Trophoblast cell (in vitro differentiated cells and primary cell): ENCODE measurements around the gene PDCD2L.
"Not testable (repeated sequence)": the region's sequence is repeated elsewhere in the genome, so short reads cannot be mapped to it uniquely, and the experiment has no call there.

Source experiments
- DNase-seq, 2 donors: peaks; one replicate each; pipeline ENCODE4 v3.0.0-alpha.2; 2016
- H2AFZ ChIP-seq: 2 replicates; pipeline ENCODE4 v1.6.1; 2013; ENCODE audit warnings: low read length, moderate library complexity, mild to moderate bottlenecking; ENCODE audit not compliant: insufficient read depth, poor library complexity
- H2AK5ac ChIP-seq: 2 replicates; pipeline ENCODE4 v1.6.1; 2013; ENCODE audit warnings: mild to moderate bottlenecking, low read length
- H2BK120ac ChIP-seq: 2 replicates; pipeline ENCODE4 v1.6.1; 2013; ENCODE audit warnings: low read length, mild to moderate bottlenecking, moderate library complexity; ENCODE audit not compliant: insufficient read depth, poor library complexity
- H2BK12ac ChIP-seq: 2 replicates; pipeline ENCODE4 v1.6.1; 2013; ENCODE audit warnings: mild to moderate bottlenecking, low read length, moderate library complexity
- H2BK5ac ChIP-seq: 2 replicates; pipeline ENCODE4 v1.6.1; 2013; ENCODE audit warnings: low read length, low read depth, moderate library complexity, mild to moderate bottlenecking; ENCODE audit not compliant: poor library complexity
- H3K14ac ChIP-seq: 2 replicates; pipeline ENCODE4 v1.6.1; 2013; ENCODE audit warnings: mild to moderate bottlenecking, low read length
- H3K18ac ChIP-seq: 2 replicates; pipeline ENCODE4 v1.6.1; 2013; ENCODE audit warnings: mild to moderate bottlenecking, low read length
- H3K23ac ChIP-seq: 2 replicates; pipeline ENCODE4 v1.6.1; 2013; ENCODE audit warnings: low read length
- H3K27ac ChIP-seq: 2 replicates; pipeline ENCODE4 v1.5.1; 2013; ENCODE audit warnings: low read depth, mild to moderate bottlenecking, inconsistent platforms, low read length, moderate library complexity
- H3K27me3 ChIP-seq: 2 replicates; pipeline ENCODE4 v1.6.1; 2013; ENCODE audit warnings: inconsistent platforms, mild to moderate bottlenecking, low read length, moderate library complexity; ENCODE audit not compliant: insufficient read depth
- H3K36me3 ChIP-seq, 2 experiments: 1 replicate in 1 of 2; 2 replicates in 1 of 2; pipeline ENCODE4 v1.6.1; 2013; ENCODE audit warnings: low read length in 2 of 2, mild to moderate bottlenecking in 2 of 2, moderate library complexity in 1 of 2; ENCODE audit not compliant: insufficient read depth in 2 of 2, control insufficient read depth in 1 of 2
- H3K4ac ChIP-seq: 2 replicates; pipeline ENCODE4 v1.6.1; 2013; ENCODE audit warnings: low read depth, mild to moderate bottlenecking, low read length, moderate library complexity
- H3K4me1 ChIP-seq, 2 experiments: 1 replicate in 1 of 2; 2 replicates in 1 of 2; pipeline ENCODE4 v1.6.1; 2013; ENCODE audit warnings: low read length in 2 of 2, mild to moderate bottlenecking in 2 of 2, moderate library complexity in 1 of 2; ENCODE audit not compliant: insufficient read depth in 2 of 2, control insufficient read depth in 1 of 2
- H3K4me2 ChIP-seq: 2 replicates; pipeline ENCODE4 v1.6.1; 2013; ENCODE audit warnings: inconsistent platforms, mild to moderate bottlenecking, low read length, moderate library complexity
- H3K4me3 ChIP-seq: 2 replicates; pipeline ENCODE4 v1.5.1; 2013; ENCODE audit warnings: mild to moderate bottlenecking, low read depth, low read length, inconsistent platforms
- H3K79me1 ChIP-seq: one replicate; pipeline ENCODE4 v1.6.1; 2013; ENCODE audit warnings: low read length
- H3K79me2 ChIP-seq: 2 replicates; pipeline ENCODE4 v1.6.1; 2013; ENCODE audit warnings: low read length, mild to moderate bottlenecking; ENCODE audit not compliant: control insufficient read depth, insufficient read depth, poor library complexity
- H3K9ac ChIP-seq: 2 replicates; pipeline ENCODE4 v1.6.1; 2013; ENCODE audit warnings: mild to moderate bottlenecking, low read length
- H3K9me3 ChIP-seq: 2 replicates; pipeline ENCODE4 v1.6.1; 2013; ENCODE audit warnings: low read depth, mild to moderate bottlenecking, control low read depth, inconsistent platforms, low read length; ENCODE audit not compliant: insufficient read depth
- H4K12ac ChIP-seq: 2 replicates; pipeline ENCODE4 v1.6.1; 2013; ENCODE audit warnings: low read depth, mild to moderate bottlenecking, low read length, moderate library complexity
- H4K8ac ChIP-seq: 2 replicates; pipeline ENCODE4 v1.6.1; 2013; ENCODE audit warnings: low read depth, mild to moderate bottlenecking, low read length, moderate library complexity
- H4K91ac ChIP-seq: one replicate; pipeline ENCODE4 v1.6.1; 2013; ENCODE audit warnings: low read depth, mild to moderate bottlenecking, low read length, moderate library complexity
- WGBS: extraction: QIAGEN DNeasy Blood & Tissue Kit; methylation state at CpG from one replicate; pipeline ENCODE4 v1.1.7; 2013; ENCODE audit warnings: missing lambda C conversion rate; ENCODE audit not compliant: insufficient read length, insufficient coverage; ENCODE audit errors: extremely low coverage; 5-methylcytosine and 5-hydroxymethylcytosine counted together

PDCD2L gene

GRCh38 chr19:34454685-34455084 is 50.5 kb downstream of the PDCD2L start:
- no peak overlapping the region for H3K23ac ChIP-seq
- H3K36me3 ChIP-seq = peaks cover 10 to 29% of the 10 kb centered on the region in 2 experiments
- H3K4me3 ChIP-seq = no peak overlapping the region
- H3K9ac ChIP-seq = no peak overlapping the region
- no peak overlapping the region for H3K4ac ChIP-seq
- H2AK5ac ChIP-seq = no peak overlapping the region
- no peak overlapping the region for H3K14ac ChIP-seq
- no peak overlapping the region for H4K12ac ChIP-seq
- no peak overlapping the region for H2BK12ac ChIP-seq
- H3K79me2 ChIP-seq = no peaks in the 10 kb centered on the region
- H3K4me1 ChIP-seq = peaks cover 3% of the 10 kb centered on the region in 2 experiments
- no peak overlapping the region for H2BK120ac ChIP-seq
- no peak overlapping the region for H3K18ac ChIP-seq
- H2BK5ac ChIP-seq = no peak overlapping the region
- no peak overlapping the region for H3K4me2 ChIP-seq
- H4K8ac ChIP-seq = no peak overlapping the region
- no peak overlapping the region for H4K91ac ChIP-seq
- H3K27me3 ChIP-seq = no peaks in the 10 kb centered on the region
- WGBS = no CpG with 5 or more reads among the region's 3 CpGs
- H3K79me1 ChIP-seq = no peaks in the 10 kb centered on the region
- no peak overlapping the region for H2AFZ ChIP-seq
- no peak overlapping the region for H3K27ac ChIP-seq
- no peak for DNase-seq
- no peaks in the 10 kb centered on the region for H3K9me3 ChIP-seq

- H3K14ac ChIP-seq, H3K23ac ChIP-seq, DNase-seq: not testable (repeated sequence)
These were observed 51.7 kb downstream of the PDCD2L start for GRCh38 chr19:34455783-34456480.

GRCh38 chr19:34457446-34457845 is 53.2 kb downstream of the PDCD2L start:
- no peak overlapping the region for H3K4me2 ChIP-seq
- no peak overlapping the region for H2AK5ac ChIP-seq
- no peak overlapping the region for H3K27ac ChIP-seq
- no peak overlapping the region for H2AFZ ChIP-seq
- H3K14ac ChIP-seq = no peak overlapping the region
- peaks cover 3 to 5% of the 10 kb centered on the region in 2 experiments for H3K4me1 ChIP-seq
- no peak overlapping the region for H4K12ac ChIP-seq
- H3K9me3 ChIP-seq = no peaks in the 10 kb centered on the region
- H3K4ac ChIP-seq = no peak overlapping the region
- no peak overlapping the region for H4K8ac ChIP-seq
- H3K79me1 ChIP-seq = no peaks in the 10 kb centered on the region
- H2BK5ac ChIP-seq = no peak overlapping the region
- no peak overlapping the region for H2BK120ac ChIP-seq
- no peak overlapping the region for H3K4me3 ChIP-seq
- no peak overlapping the region for H3K18ac ChIP-seq
- H3K27me3 ChIP-seq = no peaks in the 10 kb centered on the region
- H3K79me2 ChIP-seq = no peaks in the 10 kb centered on the region
- WGBS = no CpG with 5 or more reads among the region's 4 CpGs
- H3K23ac ChIP-seq = no peak overlapping the region
- no peak overlapping the region for H4K91ac ChIP-seq
- DNase-seq = peak in 1 of 2 donors; percentile 23
- H3K9ac ChIP-seq = no peak overlapping the region
- no peak overlapping the region for H2BK12ac ChIP-seq
- H3K36me3 ChIP-seq = peaks cover 8 to 38% of the 10 kb centered on the region in 2 experiments

More at GRCh38 chr19:34455783-34456480, 51.7 kb downstream of the PDCD2L start:
- not testable (repeated sequence) for H4K8ac ChIP-seq, H3K9ac ChIP-seq, H2AK5ac ChIP-seq, H3K9me3 ChIP-seq, H3K27ac ChIP-seq, H3K79me2 ChIP-seq, H3K4ac ChIP-seq, H3K4me1 ChIP-seq, H3K4me2 ChIP-seq, H2BK5ac ChIP-seq, H3K79me1 ChIP-seq, H3K4me3 ChIP-seq, H3K18ac ChIP-seq, H2BK120ac ChIP-seq, H4K12ac ChIP-seq, H4K91ac ChIP-seq, H2AFZ ChIP-seq, H2BK12ac ChIP-seq, H3K27me3 ChIP-seq
- H3K36me3 ChIP-seq = peaks cover 9 to 30% of the 10 kb centered on the region in 2 experiments
- WGBS = no CpG with 5 or more reads among the region's 17 CpGs

GRCh38 chr19:34458677-34459076 is 54.5 kb downstream of the PDCD2L start:
- no peak for DNase-seq
- Histone ChIP-seq H3K36me3 (peaks cover 11 to 45% of the 10 kb centered on the region in 2 experiments), H3K4me1 (peaks cover 3 to 5% of the 10 kb centered on the region in 2 experiments), H3K4me2 (no peak overlapping the region), H3K18ac (no peak overlapping the region), H3K79me1 (no peaks in the 10 kb centered on the region), H2BK120ac (no peak overlapping the region), H4K8ac (no peak overlapping the region), H3K27me3 (no peaks in the 10 kb centered on the region), H2BK12ac (no peak overlapping the region), H4K91ac (no peak overlapping the region), H3K9ac (no peak overlapping the region), H3K14ac (no peak overlapping the region), H3K27ac (no peak overlapping the region), H3K4ac (no peak overlapping the region), H3K23ac (no peak overlapping the region), H3K9me3 (no peaks in the 10 kb centered on the region), H3K4me3 (no peak overlapping the region), H2AK5ac (no peak overlapping the region), H3K79me2 (no peaks in the 10 kb centered on the region), H2BK5ac (no peak overlapping the region), H4K12ac (no peak overlapping the region), H2AFZ (no peak overlapping the region)
- no CpG with 5 or more reads among the region's 5 CpGs for whole genome bisulfite sequencing
